ENCODE data around the gene ITPKB. TPM values are rescaled to one million over a fixed set of nuclear protein-coding genes. Genes with fewer than 3 reads are reported as not detected.

ITPKB gene
- total and polyA plus RNA-seq, 2 of the 13 experiments (the other 11 are each of a cell fraction or from before 2014, with no cell fraction given): not detected

DNA sequence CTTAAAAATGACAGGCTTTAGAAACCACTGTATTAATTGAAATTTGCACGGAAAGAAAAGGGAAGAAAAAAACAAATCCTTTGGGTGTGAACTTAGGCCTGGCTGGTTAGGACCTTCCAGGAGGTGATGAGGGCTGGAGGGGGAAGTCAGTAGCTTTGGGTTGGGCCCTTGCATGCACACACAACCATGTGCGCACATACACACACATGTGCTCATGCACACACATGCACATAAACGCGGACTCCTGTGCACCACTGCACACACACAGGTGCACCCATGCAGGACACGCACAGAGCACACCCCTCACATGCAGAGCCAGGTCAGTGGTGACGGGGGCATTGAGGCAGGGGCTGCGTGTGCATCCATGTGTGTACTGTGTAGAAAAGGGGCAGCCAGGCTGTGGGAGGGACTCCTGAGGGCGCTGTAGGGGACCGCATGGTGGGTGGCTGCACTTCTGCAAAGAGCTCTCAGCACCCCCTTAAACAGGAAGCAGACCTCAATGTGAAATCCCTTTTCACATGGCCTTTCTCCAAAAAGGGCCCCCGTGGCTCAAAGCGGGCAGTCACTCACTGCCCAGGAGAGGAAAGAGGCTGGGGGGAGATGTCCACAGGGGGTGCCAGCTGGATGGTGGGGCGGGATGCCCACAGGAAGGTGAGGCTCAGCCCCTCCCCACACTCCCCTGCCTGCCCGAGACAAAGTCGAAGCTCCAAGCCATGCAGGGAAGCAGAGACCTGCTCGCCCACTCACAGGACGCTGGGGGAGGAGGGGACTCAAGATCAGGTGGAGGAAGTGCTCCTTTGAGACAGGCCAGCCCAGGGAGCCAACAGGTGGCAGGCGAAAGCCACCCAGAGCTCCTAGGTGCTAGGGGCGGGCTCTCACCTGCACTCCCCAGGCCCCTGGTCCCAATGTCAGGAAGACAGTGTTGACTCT lies 95.2 kb downstream of the ITPKB start:
- WGBS (ENCODE audit: low lambda C conversion rate): 51% methylated on average over 4 of the region's 18 CpGs
- peaks cover 14 to 80% of the 10 kb centered on the region in 2 experiments; a peak in 4 of 5 replicates for H3K27me3 ChIP-seq (ENCODE audit: control insufficient read depth in 1 of 2, insufficient read depth in 2 of 2, low read length in 2 of 2)
- H4K20me1 ChIP-seq (ENCODE audit: insufficient read depth, low read length): no peaks in the 10 kb centered on the region
- BruUV-seq (replicated peaks): no TSS peak
- in situ Hi-C loops (cut with HindIII; ENCODE audit: extremely low pct_ligation_motif_present, low pct_unique_long_range_greater_than_20kb): no loop called here
- FAIRE-seq (no peak), ATAC-seq (no peak), DNase-seq (ENCODE audit: low spot score) (no peak)
- no peak overlapping the region for H3K4me2 ChIP-seq (ENCODE audit: low read depth, low read length)
- intact Hi-C loops (cut with micrococcal nuclease; ENCODE audit: unreplicated experiment): no loop called here
- no peak for TF ChIP-seq FOXC1 (CRISPR knock-in tag; IDR thresholded peaks at IDR 0.05; ENCODE audit: borderline replicate concordance)
- TF ChIP-seq, protein P1, sequence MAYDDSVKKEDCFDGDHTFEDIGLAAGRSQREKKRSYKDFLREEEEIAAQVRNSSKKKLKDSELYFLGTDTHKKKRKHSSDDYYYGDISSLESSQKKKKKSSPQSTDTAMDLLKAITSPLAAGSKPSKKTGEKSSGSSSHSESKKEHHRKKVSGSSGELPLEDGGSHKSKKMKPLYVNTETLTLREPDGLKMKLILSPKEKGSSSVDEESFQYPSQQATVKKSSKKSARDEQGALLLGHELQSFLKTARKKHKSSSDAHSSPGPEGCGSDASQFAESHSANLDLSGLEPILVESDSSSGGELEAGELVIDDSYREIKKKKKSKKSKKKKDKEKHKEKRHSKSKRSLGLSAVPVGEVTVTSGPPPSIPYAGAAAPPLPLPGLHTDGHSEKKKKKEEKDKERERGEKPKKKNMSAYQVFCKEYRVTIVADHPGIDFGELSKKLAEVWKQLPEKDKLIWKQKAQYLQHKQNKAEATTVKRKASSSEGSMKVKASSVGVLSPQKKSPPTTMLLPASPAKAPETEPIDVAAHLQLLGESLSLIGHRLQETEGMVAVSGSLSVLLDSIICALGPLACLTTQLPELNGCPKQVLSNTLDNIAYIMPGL (CRISPR knock-in tag; IDR thresholded peaks at IDR 0.05; ENCODE audit: borderline replicate concordance in 1 of 2, low read depth in 1 of 2): no peak
- TF ChIP-seq BHLHE40 (IDR thresholded peaks at IDR 0.05; ENCODE audit: low read length): no peak
- no peak for TF ChIP-seq POLR2A (IDR thresholded peaks at IDR 0.05; ENCODE audit: insufficient read depth in 1 of 2, low read depth in 2 of 2, low read length in 2 of 2)
- TF ChIP-seq, protein P2, sequence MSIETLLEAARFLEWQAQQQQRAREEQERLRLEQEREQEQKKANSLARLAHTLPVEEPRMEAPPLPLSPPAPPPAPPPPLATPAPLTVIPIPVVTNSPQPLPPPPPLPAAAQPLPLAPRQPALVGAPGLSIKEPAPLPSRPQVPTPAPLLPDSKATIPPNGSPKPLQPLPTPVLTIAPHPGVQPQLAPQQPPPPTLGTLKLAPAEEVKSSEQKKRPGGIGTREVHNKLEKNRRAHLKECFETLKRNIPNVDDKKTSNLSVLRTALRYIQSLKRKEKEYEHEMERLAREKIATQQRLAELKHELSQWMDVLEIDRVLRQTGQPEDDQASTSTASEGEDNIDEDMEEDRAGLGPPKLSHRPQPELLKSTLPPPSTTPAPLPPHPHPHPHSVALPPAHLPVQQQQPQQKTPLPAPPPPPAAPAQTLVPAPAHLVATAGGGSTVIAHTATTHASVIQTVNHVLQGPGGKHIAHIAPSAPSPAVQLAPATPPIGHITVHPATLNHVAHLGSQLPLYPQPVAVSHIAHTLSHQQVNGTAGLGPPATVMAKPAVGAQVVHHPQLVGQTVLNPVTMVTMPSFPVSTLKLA (IDR thresholded peaks at IDR 0.05): peak; percentile 94
- TF ChIP-seq, protein P3, sequence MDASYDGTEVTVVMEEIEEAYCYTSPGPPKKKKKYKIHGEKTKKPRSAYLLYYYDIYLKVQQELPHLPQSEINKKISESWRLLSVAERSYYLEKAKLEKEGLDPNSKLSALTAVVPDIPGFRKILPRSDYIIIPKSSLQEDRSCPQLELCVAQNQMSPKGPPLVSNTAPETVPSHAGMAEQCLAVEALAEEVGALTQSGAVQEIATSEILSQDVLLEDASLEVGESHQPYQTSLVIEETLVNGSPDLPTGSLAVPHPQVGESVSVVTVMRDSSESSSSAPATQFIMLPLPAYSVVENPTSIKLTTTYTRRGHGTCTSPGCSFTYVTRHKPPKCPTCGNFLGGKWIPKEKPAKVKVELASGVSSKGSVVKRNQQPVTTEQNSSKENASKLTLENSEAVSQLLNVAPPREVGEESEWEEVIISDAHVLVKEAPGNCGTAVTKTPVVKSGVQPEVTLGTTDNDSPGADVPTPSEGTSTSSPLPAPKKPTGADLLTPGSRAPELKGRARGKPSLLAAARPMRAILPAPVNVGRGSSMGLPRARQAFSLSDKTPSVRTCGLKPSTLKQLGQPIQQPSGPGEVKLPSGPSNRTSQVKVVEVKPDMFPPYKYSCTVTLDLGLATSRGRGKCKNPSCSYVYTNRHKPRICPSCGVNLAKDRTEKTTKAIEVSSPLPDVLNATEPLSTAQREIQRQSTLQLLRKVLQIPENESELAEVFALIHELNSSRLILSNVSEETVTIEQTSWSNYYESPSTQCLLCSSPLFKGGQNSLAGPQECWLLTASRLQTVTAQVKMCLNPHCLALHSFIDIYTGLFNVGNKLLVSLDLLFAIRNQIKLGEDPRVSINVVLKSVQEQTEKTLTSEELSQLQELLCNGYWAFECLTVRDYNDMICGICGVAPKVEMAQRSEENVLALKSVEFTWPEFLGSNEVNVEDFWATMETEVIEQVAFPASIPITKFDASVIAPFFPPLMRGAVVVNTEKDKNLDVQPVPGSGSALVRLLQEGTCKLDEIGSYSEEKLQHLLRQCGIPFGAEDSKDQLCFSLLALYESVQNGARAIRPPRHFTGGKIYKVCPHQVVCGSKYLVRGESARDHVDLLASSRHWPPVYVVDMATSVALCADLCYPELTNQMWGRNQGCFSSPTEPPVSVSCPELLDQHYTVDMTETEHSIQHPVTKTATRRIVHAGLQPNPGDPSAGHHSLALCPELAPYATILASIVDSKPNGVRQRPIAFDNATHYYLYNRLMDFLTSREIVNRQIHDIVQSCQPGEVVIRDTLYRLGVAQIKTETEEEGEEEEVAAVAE (CRISPR knock-in tag; IDR thresholded peaks at IDR 0.05; ENCODE audit: borderline replicate concordance): no peak
- TF ChIP-seq, protein P4, sequence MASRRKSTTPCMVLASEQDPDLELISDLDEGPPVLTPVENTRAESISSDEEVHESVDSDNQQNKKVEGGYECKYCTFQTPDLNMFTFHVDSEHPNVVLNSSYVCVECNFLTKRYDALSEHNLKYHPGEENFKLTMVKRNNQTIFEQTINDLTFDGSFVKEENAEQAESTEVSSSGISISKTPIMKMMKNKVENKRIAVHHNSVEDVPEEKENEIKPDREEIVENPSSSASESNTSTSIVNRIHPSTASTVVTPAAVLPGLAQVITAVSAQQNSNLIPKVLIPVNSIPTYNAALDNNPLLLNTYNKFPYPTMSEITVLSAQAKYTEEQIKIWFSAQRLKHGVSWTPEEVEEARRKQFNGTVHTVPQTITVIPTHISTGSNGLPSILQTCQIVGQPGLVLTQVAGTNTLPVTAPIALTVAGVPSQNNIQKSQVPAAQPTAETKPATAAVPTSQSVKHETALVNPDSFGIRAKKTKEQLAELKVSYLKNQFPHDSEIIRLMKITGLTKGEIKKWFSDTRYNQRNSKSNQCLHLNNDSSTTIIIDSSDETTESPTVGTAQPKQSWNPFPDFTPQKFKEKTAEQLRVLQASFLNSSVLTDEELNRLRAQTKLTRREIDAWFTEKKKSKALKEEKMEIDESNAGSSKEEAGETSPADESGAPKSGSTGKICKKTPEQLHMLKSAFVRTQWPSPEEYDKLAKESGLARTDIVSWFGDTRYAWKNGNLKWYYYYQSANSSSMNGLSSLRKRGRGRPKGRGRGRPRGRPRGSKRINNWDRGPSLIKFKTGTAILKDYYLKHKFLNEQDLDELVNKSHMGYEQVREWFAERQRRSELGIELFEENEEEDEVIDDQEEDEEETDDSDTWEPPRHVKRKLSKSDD (CRISPR knock-in tag; IDR thresholded peaks at IDR 0.05; ENCODE audit: low read depth): no peak
- no peak overlapping the region for H2AFZ ChIP-seq (ENCODE audit: low read length)
- no peak overlapping the region for H3K4me3 ChIP-seq (replicated peaks in 1 of 3; ENCODE audit: insufficient read depth in 1 of 3, low read depth in 2 of 3, low read length in 3 of 3)
- no peaks in the 10 kb centered on the region for H3K9me3 ChIP-seq (ENCODE audit: low read length)
- no peak overlapping the region for H3K27ac ChIP-seq (ENCODE audit: extremely low read length, insufficient read depth, low read length)
- no peaks in the 10 kb centered on the region for H3K36me3 ChIP-seq (replicated peaks in 1 of 2; ENCODE audit: control insufficient read depth in 1 of 2, insufficient read depth in 2 of 2, low read length in 2 of 2)
- H3K4me1 ChIP-seq (ENCODE audit: insufficient read depth, low read length): no peaks in the 10 kb centered on the region
- POLR2A ChIA-PET: no interaction called here
- CTCF ChIA-PET (ENCODE audit: low intra/inter-chr PET ratio, low total read pairs): no interaction called here
- H3K9ac ChIP-seq (ENCODE audit: insufficient read depth, low read depth, low read length): no peak overlapping the region
- no peaks in the 10 kb centered on the region for H3K79me2 ChIP-seq (ENCODE audit: insufficient read depth, low read length)
